HAP-1 (cell line): ENCODE results near the gene BCO2.
"Not testable (repeated sequence)": the region's sequence is repeated elsewhere in the genome, so short reads cannot be mapped to it uniquely, and the experiment has no call there.

Experiments
- DNase-seq, 2 experiments: peaks; one replicate each; pipeline ENCODE4 v3.0.0-alpha.2; 2016 to 2020; ENCODE audit warnings: low spot score in 2 of 2
- H3K27me3 ChIP-seq: fragments of 250-450 bp; sonication (Bioruptor Pico); 2 replicates; pipeline ENCODE4 v1.5.1; 2020; ENCODE audit warnings: low read depth, mild to moderate bottlenecking, moderate library complexity
- H3K36me3 ChIP-seq: fragments of 250-450 bp; sonication (Bioruptor Pico); replicated peaks from 2 replicates; pipeline ENCODE4 v1.5.1; 2020; ENCODE audit warnings: mild to moderate bottlenecking
- H3K4me1 ChIP-seq: fragments of 250-450 bp; sonication (Bioruptor Pico); 2 replicates; pipeline ENCODE4 v1.5.1; 2020; ENCODE audit warnings: mild to moderate bottlenecking
- H3K4me3 ChIP-seq: fragments of 250-450 bp; sonication (Bioruptor Pico); 2 replicates; pipeline ENCODE4 v1.5.1; 2020; ENCODE audit warnings: mild to moderate bottlenecking, moderate library complexity
- H3K9me3 ChIP-seq: fragments of 250-450 bp; sonication (Bioruptor Pico); 2 replicates; pipeline ENCODE4 v1.5.1; 2020; ENCODE audit warnings: mild to moderate bottlenecking, moderate library complexity
- in situ Hi-C: fragments of 300-500 bp; cut with MboI; formaldehyde crosslinking; loops from 3 replicates; pipeline ENCODE4 v1.14.3; 2020; ENCODE audit warnings: low sequenced_read_pairs, inconsistent platforms, mixed read lengths

The BCO2 gene

DNA sequence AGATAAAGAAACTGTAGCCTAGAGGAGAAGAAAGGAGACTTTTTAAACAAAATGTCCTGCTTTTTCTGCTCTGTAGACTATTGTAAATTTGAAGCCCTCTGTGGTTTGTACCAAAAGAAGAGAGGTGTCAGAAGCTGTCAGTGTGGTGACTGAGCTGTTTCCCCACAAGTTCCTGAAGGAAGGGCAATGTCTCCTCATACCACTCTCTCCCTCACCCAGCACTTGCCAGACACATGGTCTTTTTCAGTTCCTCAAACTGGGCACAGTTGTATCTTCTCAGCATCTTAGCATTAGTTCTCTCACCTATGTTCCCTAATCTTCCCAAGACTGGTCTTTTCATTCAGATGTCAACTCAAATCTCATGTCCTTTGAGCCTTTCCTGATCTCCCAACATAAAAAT lies 4.3 kb downstream of the BCO2 start:
- no peak for DNase-seq
- no peak overlapping the region for H3K4me3 ChIP-seq
- no peaks in the 10 kb centered on the region for H3K9me3 ChIP-seq
- H3K36me3 ChIP-seq = no peaks in the 10 kb centered on the region
- in situ Hi-C loops = no loop called here
- H3K27me3 ChIP-seq = peaks cover 28% of the 10 kb centered on the region
- H3K4me1 ChIP-seq = no peaks in the 10 kb centered on the region

- DNase-seq = no peak
- in situ Hi-C loops = no loop called here
- Histone ChIP-seq H3K4me1 (no peaks in the 10 kb centered on the region), H3K27me3 (peaks cover 22% of the 10 kb centered on the region), H3K4me3 (no peak overlapping the region), H3K36me3 (no peaks in the 10 kb centered on the region), H3K9me3 (no peaks in the 10 kb centered on the region)
Measured at GRCh38 chr11:112182867-112183266, 7.6 kb downstream of the BCO2 start.

DNA sequence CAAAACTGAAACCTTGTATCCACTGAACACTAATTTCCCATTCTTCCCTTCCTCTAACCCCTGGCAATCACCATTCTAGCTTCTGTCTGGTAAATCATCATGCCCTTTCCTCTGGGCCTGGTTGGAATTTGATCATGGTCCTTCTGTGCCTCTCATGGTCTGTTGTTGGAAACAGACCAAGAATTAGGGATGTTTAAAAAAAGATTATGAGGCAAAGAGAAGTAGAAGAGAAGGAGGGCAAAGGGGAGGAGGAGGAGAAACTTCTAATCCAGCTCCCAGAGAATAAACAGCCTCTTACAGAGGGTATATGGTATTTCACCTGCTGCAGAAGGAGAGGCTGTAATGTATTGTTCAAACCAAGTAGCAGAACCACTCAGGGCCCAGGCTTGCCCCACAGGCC lies 10.6 kb downstream of the BCO2 start:
- no peaks in the 10 kb centered on the region for H3K9me3 ChIP-seq
- no peak for DNase-seq
- no peaks in the 10 kb centered on the region for H3K27me3 ChIP-seq
- in situ Hi-C loops = no loop called here
- H3K36me3 ChIP-seq = no peaks in the 10 kb centered on the region
- H3K4me1 ChIP-seq = no peaks in the 10 kb centered on the region
- H3K4me3 ChIP-seq = no peak overlapping the region

GRCh38 chr11:112186304-112186703 lies 11.0 kb downstream of the BCO2 start:
- Histone ChIP-seq H3K36me3 (no peaks in the 10 kb centered on the region), H3K4me1 (no peaks in the 10 kb centered on the region), H3K4me3 (no peak overlapping the region), H3K27me3 (peaks cover 2% of the 10 kb centered on the region; the same call in 1 of the 2 replicates), H3K9me3 (no peaks in the 10 kb centered on the region)
- no peak for DNase-seq
- in situ Hi-C loops = no loop called here

DNA sequence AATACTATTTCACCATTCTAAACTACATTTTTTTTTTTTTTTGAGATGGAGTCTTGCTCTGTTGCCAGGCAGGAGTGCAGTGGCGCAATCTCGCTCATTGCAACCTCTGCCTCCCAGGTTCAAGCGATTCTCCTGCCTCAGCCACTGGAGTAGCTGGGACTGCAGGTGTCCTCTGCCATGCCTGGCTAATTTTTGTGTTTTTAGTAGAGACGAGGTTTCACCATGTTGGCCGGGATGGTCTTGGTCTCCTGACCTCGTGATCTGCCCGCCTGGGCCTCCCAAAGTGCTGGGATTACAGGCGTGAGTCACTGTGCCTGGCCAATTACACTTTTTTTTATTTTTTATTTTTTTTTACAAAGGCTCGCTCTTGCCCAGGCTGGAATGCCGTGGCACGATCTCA lies 19.8 kb downstream of the BCO2 start:
- H3K27me3 ChIP-seq, H3K4me3 ChIP-seq, DNase-seq, H3K36me3 ChIP-seq, H3K9me3 ChIP-seq, H3K4me1 ChIP-seq, in situ Hi-C loops: not testable (repeated sequence)

DNA sequence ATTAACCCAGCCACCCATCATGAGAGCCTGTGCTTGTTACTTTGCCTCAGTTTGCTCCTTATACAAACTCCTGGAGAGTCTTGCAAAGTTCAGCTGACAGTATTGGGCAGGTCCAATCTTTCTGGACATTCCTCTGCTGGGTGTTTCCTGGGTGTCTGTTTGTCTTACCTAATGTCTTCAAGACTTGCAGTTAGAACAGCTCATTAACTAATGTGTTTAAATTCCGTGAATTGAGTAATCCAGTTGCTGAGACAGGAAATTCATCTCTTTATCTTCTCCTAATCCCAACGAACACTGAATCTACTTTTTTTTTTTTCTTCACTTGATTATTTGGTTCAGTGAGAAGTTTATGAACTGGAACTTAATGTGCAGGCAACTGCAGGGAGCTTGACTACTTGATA lies 20.6 kb downstream of the BCO2 start:
- DNase-seq = no peak
- in situ Hi-C loops = no loop called here
- peaks cover 9% of the 10 kb centered on the region for H3K27me3 ChIP-seq
- H3K9me3 ChIP-seq = no peaks in the 10 kb centered on the region
- no peaks in the 10 kb centered on the region for H3K4me1 ChIP-seq
- H3K4me3 ChIP-seq = no peak overlapping the region
- H3K36me3 ChIP-seq = no peaks in the 10 kb centered on the region

- DNase-seq = no peak
- Histone ChIP-seq H3K4me1 (no peaks in the 10 kb centered on the region), H3K27me3 (peaks cover 5% of the 10 kb centered on the region; the same call in 1 of the 2 replicates), H3K36me3 (no peaks in the 10 kb centered on the region), H3K9me3 (no peaks in the 10 kb centered on the region), H3K4me3 (no peak overlapping the region)
- in situ Hi-C loops = no loop called here
Measured at GRCh38 chr11:112196519-112197087, 21.3 kb downstream of the BCO2 start.

DNA sequence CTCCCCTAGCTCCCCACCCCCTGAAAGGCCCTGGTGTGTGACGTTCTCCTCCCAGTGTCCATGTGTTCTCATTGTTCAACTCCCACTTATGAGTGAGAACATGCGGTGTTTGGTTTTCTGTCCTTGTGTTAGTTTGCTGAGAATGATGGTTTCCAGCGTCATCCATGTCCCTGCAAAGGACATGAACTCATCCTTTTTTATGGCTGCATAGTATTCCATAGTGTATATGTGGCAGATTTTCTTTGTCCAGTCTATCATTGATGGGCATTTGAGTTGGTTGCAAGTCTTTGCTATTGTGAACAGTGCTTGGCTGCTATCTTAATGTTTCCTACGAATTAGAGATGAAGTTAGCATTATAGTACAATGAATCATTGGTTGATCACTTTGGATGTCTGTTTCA lies 23.8 kb downstream of the BCO2 start:
- H3K27me3 ChIP-seq, H3K9me3 ChIP-seq, H3K4me1 ChIP-seq, H3K4me3 ChIP-seq, in situ Hi-C loops, H3K36me3 ChIP-seq, DNase-seq: not testable (repeated sequence)

- DNase-seq = no peak
- Histone ChIP-seq H3K4me3 (no peak overlapping the region), H3K27me3 (0 out of 2 replicates have a peak, but pooled peaks cover 5% of the 10 kb centered on the region), H3K36me3 (no peaks in the 10 kb centered on the region), H3K9me3 (no peaks in the 10 kb centered on the region), H3K4me1 (no peaks in the 10 kb centered on the region)
- in situ Hi-C loops = no loop called here
Measured at GRCh38 chr11:112200252-112200651, 24.9 kb downstream of the BCO2 start.

- H3K4me3 ChIP-seq = no peak overlapping the region
- H3K36me3 ChIP-seq = no peaks in the 10 kb centered on the region
- in situ Hi-C loops = no loop called here
- peaks cover 16% of the 10 kb centered on the region; the same call in 1 of the 2 replicates for H3K27me3 ChIP-seq
- no peaks in the 10 kb centered on the region; the same call in 1 of the 2 replicates for H3K9me3 ChIP-seq
- no peaks in the 10 kb centered on the region for H3K4me1 ChIP-seq
- no peak for DNase-seq
Measured at GRCh38 chr11:112206071-112206470, 30.8 kb downstream of the BCO2 start.

GRCh38 chr11:112210890-112211289 lies 35.6 kb downstream of the BCO2 start:
- in situ Hi-C loops = no loop called here
- Histone ChIP-seq H3K36me3 (no peaks in the 10 kb centered on the region), H3K4me3 (no peak overlapping the region), H3K9me3 (no peaks in the 10 kb centered on the region; the same call in 1 of the 2 replicates), H3K4me1 (no peaks in the 10 kb centered on the region), H3K27me3 (peaks cover 16% of the 10 kb centered on the region; the same call in 1 of the 2 replicates)
- no peak for DNase-seq

DNA sequence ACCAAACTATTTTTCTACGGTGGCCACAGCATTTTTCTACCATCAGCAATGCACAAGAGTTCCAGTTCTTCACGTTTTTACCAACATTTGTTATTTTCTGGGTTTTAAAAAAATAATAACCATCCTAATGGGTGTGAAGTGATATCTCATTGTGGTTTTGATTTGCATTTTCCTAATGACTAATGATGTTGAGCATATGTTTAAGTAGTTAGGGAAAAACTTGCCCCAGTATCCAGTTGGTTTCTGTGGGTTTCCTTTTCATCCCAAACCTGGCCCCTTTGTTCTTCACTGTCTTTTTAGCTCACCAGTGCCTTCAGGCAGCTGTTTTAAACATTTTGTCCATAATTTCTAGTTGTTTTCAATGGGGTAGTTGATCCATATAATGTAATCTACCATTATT lies 36.2 kb downstream of the BCO2 start:
- in situ Hi-C loops = no loop called here
- Histone ChIP-seq H3K36me3 (no peaks in the 10 kb centered on the region), H3K9me3 (no peaks in the 10 kb centered on the region; the same call in 1 of the 2 replicates), H3K27me3 (peaks cover 16% of the 10 kb centered on the region; the same call in 1 of the 2 replicates), H3K4me3 (no peak overlapping the region), H3K4me1 (no peaks in the 10 kb centered on the region)
- no peak for DNase-seq

- DNase-seq = no peak
- in situ Hi-C loops = no loop called here
Measured at GRCh38 chr11:112212290-112212689, 37.0 kb downstream of the BCO2 start.

DNA sequence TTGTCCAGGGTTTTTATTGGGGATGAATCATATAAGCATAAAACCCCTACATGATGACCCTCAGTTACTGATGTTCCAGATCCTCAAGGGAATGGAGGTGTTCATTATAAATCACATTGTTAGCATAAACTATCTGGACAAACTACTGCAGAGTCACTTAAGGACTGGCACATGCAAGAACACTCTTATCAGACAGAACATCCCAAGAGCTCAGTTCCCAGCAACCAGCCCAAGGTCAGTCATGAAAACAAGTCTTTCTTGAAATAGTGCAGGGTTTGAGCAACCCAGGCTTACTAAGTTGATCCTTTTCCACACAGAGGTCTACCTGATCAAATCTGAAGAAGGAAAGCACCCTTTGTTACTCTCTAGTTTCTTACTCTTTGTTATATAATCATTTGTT lies 37.4 kb downstream of the BCO2 start:
- H3K27me3 ChIP-seq = peaks cover 13% of the 10 kb centered on the region; the same call in 1 of the 2 replicates
- no peak for DNase-seq
- no peaks in the 10 kb centered on the region for H3K36me3 ChIP-seq
- in situ Hi-C loops = no loop called here
- no peaks in the 10 kb centered on the region for H3K9me3 ChIP-seq
- H3K4me1 ChIP-seq = no peaks in the 10 kb centered on the region
- no peak overlapping the region for H3K4me3 ChIP-seq

More at GRCh38 chr11:112212290-112212689, 37.0 kb downstream of the BCO2 start:
- no peaks in the 10 kb centered on the region for H3K36me3 ChIP-seq
- H3K4me3 ChIP-seq = no peak overlapping the region
- no peaks in the 10 kb centered on the region for H3K4me1 ChIP-seq
- peaks cover 16% of the 10 kb centered on the region; the same call in 1 of the 2 replicates for H3K27me3 ChIP-seq
- H3K9me3 ChIP-seq = no peaks in the 10 kb centered on the region; the same call in 1 of the 2 replicates

- in situ Hi-C loops = no loop called here
- Histone ChIP-seq H3K27me3 (0 out of 2 replicates have a peak, but pooled peaks cover 13% of the 10 kb centered on the region), H3K36me3 (no peaks in the 10 kb centered on the region), H3K9me3 (no peaks in the 10 kb centered on the region), H3K4me3 (no peak overlapping the region), H3K4me1 (no peaks in the 10 kb centered on the region)
- no peak for DNase-seq
Measured at GRCh38 chr11:112213753-112214152, 38.4 kb downstream of the BCO2 start.
